Measurements from ENCODE around the gene ATP2C2. TPM values are rescaled to one million over a fixed set of nuclear protein-coding genes. Genes with fewer than 3 reads are reported as not detected.
"Not testable (repeated sequence)": the region's sequence is repeated elsewhere in the genome, so short reads cannot be mapped to it uniquely, and the experiment has no call there.

The ATP2C2 gene
- total RNA-seq, 1 experiment from 2014 or later: not detected

GRCh38 chr16:84396082-84396481 lies 27.7 kb downstream of the ATP2C2 start:
- DNase-seq (ENCODE audit: low read depth): not testable (repeated sequence)

- no peak for DNase-seq (ENCODE audit: low read depth)
Measured at GRCh38 chr16:84396537-84397008, 28.2 kb downstream of the ATP2C2 start.

- DNase-seq (ENCODE audit: low read depth): no peak
Measured at GRCh38 chr16:84397090-84397489, 28.8 kb downstream of the ATP2C2 start.

GRCh38 chr16:84398701-84399100 lies 30.4 kb downstream of the ATP2C2 start:
- no peak for DNase-seq (ENCODE audit: low read depth)

- not testable (repeated sequence) for DNase-seq (ENCODE audit: low read depth)
Measured at GRCh38 chr16:84399912-84400311, 31.6 kb downstream of the ATP2C2 start.

- DNase-seq (ENCODE audit: low read depth): not testable (repeated sequence)
Measured at GRCh38 chr16:84403435-84403834, 35.1 kb downstream of the ATP2C2 start.

- no peak for DNase-seq (ENCODE audit: low read depth)
Measured at GRCh38 chr16:84404324-84404723, 36.0 kb downstream of the ATP2C2 start.

GRCh38 chr16:84404936-84405639 lies 36.8 kb downstream of the ATP2C2 start:
- no peak for DNase-seq (ENCODE audit: low read depth)

- DNase-seq (ENCODE audit: low read depth): no peak
Measured at GRCh38 chr16:84406006-84406963, 37.9 kb downstream of the ATP2C2 start.

- DNase-seq (ENCODE audit: low read depth): no peak
Measured at GRCh38 chr16:84407588-84408313, 39.4 kb downstream of the ATP2C2 start.

GRCh38 chr16:84408314-84408690 lies 40.0 kb downstream of the ATP2C2 start:
- no peak for DNase-seq (ENCODE audit: low read depth)

- no peak for DNase-seq (ENCODE audit: low read depth)
Measured at GRCh38 chr16:84408856-84409255, 40.5 kb downstream of the ATP2C2 start.

GRCh38 chr16:84410361-84411138 lies 42.2 kb downstream of the ATP2C2 start:
- no peak for DNase-seq (ENCODE audit: low read depth)

- DNase-seq (ENCODE audit: low read depth): no peak
Measured at GRCh38 chr16:84411768-84412167, 43.4 kb downstream of the ATP2C2 start.

GRCh38 chr16:84412262-84412661 lies 43.9 kb downstream of the ATP2C2 start:
- DNase-seq (ENCODE audit: low read depth): no peak

GRCh38 chr16:84413244-84414004 lies 45.1 kb downstream of the ATP2C2 start:
- DNase-seq (ENCODE audit: low read depth): no peak

- no peak for DNase-seq (ENCODE audit: low read depth)
Measured at GRCh38 chr16:84414789-84415326, 46.5 kb downstream of the ATP2C2 start.

- no peak for DNase-seq (ENCODE audit: low read depth)
Measured at GRCh38 chr16:84416407-84417321, 48.3 kb downstream of the ATP2C2 start.

Measured in RPMI7951 (cell line).